GM12878 (cell line): ENCODE measurements around the gene MRM3. TPM values are rescaled to one million over a fixed set of nuclear protein-coding genes. Genes with fewer than 3 reads are reported as not detected.
"Not testable (repeated sequence)": the region's sequence is repeated elsewhere in the genome, so short reads cannot be mapped to it uniquely, and the experiment has no call there.

Experiments
- ATAC-seq: fragments of 200-7000 bp; cut with Tn5 transposase; 3 replicates; pipeline ENCODE4 v1.9.1; 2020; ENCODE audit warnings: mild to moderate bottlenecking, moderate library complexity
- BruUV-seq: library from RNA; stranded (reverse); fragments of 400-500 nt; replicated peaks from 2 replicates; lab custom pipeline; 2021; lab: Mats Ljungman, UMichigan
- CTCF ChIA-PET: fragments of 300-600 bp; sonication (Branson Sonifier 250); formaldehyde crosslinking; extraction: SDS; loops from one replicate; lab custom pipeline; 2021; ENCODE audit warnings: inconsistent platforms; lab: Yijun Ruan, JAX
- POLR2A ChIA-PET: fragments of 350-600 bp; formaldehyde crosslinking; extraction: SDS; loops from one replicate; lab custom pipeline; 2021; ENCODE audit warnings: inconsistent platforms; lab: Charles Lee
- RAD21 ChIA-PET: fragments of 300-600 bp; sonication (Branson Sonifier 250); formaldehyde crosslinking; loops from one replicate; lab custom pipeline; 2023; ENCODE audit warnings: antibody characterized with exemption; ENCODE audit not compliant: unreplicated experiment; lab: Charles Lee
- SMC1A ChIA-PET: fragments of 300-600 bp; sonication (Branson Sonifier 250); formaldehyde crosslinking; loops from one replicate; lab custom pipeline; 2023; ENCODE audit not compliant: unreplicated experiment, uncharacterized antibody; lab: Charles Lee
- DNase-seq: peaks from one replicate; pipeline ENCODE4 v3.0.0-alpha.2; 2011; ENCODE audit warnings: low read depth, low spot score
- FAIRE-seq: peaks from 3 replicates; lab custom pipeline; 2011; peaks lifted over from hg19 to GRCh38; lab: Jason Lieb, UNC
- H2AFZ ChIP-seq: 2 replicates; pipeline ENCODE4 v1.6.0; 2011; ENCODE audit warnings: low read depth, low read length, control low read depth; ENCODE audit not compliant: control insufficient read depth
- H3K27ac ChIP-seq: 2 replicates; pipeline ENCODE4 v1.5.1; 2011; ENCODE audit warnings: control low read depth; ENCODE audit not compliant: control insufficient read depth, insufficient read depth
- H3K27me3 ChIP-seq, 2 experiments: replicated peaks in 1 of 2; 2 replicates each; pipeline versions ENCODE4 v1.6.0 to v1.6.1; 2011; ENCODE audit warnings: low read length in 1 of 2; ENCODE audit not compliant: control insufficient read depth in 2 of 2, insufficient read depth in 2 of 2
- H3K36me3 ChIP-seq, 2 experiments: 2 replicates each; pipeline ENCODE4 v1.5.1; 2011; ENCODE audit warnings: low read length in 1 of 2; ENCODE audit not compliant: control insufficient read depth in 2 of 2, insufficient read depth in 2 of 2
- H3K4me1 ChIP-seq: 2 replicates; pipeline ENCODE4 v1.6.1; 2011; ENCODE audit warnings: mild to moderate bottlenecking, low read length, moderate library complexity, mixed read lengths; ENCODE audit not compliant: control insufficient read depth, insufficient read depth
- H3K4me2 ChIP-seq: 2 replicates; pipeline ENCODE4 v1.6.0; 2011; ENCODE audit warnings: control low read depth; ENCODE audit not compliant: control insufficient read depth, insufficient read depth
- H3K4me3 ChIP-seq: fragments of 200-600 bp; sonication (generic); 2 replicates; pipeline ENCODE4 v1.5.1; 2016
- H3K79me2 ChIP-seq: 2 replicates; pipeline ENCODE4 v1.6.0; 2011; ENCODE audit warnings: low read length; ENCODE audit not compliant: control insufficient read depth, insufficient read depth
- H3K9ac ChIP-seq: 2 replicates; pipeline ENCODE4 v1.8.0; 2011; ENCODE audit warnings: low read length, control low read depth, mixed read lengths; ENCODE audit not compliant: control insufficient read depth, insufficient read depth
- H3K9me3 ChIP-seq: replicated peaks from 3 replicates; pipeline ENCODE4 v1.5.1; 2011; ENCODE audit warnings: mild to moderate bottlenecking, low read length; ENCODE audit not compliant: control insufficient read depth, insufficient read depth
- H4K20me1 ChIP-seq: 2 replicates; pipeline ENCODE4 v1.6.0; 2011; ENCODE audit not compliant: control insufficient read depth, insufficient read depth
- WGBS: methylation state at CpG from one replicate; pipeline ENCODE4 v1.1.6; 2016; ENCODE audit warnings: low lambda C conversion rate; ENCODE audit not compliant: insufficient replicate concordance, insufficient coverage; ENCODE audit errors: missing lambda C conversion rate; 5-methylcytosine and 5-hydroxymethylcytosine counted together
- in situ Hi-C: fragments of 300-500 bp; cut with MboI; formaldehyde crosslinking; loops from 9 replicates; pipeline ENCODE4 v1.14.3; 2018; ENCODE audit warnings: mixed read lengths
- intact Hi-C: fragments of 100-400 bp; cut with micrococcal nuclease; formaldehyde crosslinking; loops from one replicate; pipeline ENCODE4 v1.14.2; 2022; ENCODE audit not compliant: unreplicated experiment
- polyA plus RNA-seq, 11 experiments: library from polyadenylated mRNA; depleted of rRNA in 4 of 11; unstranded in 6 of 11; stranded (reverse) in 5 of 11; fragments of >200 nt; fragmentation: Nextera tagmentation in 4 of 11; fragmentation: Illumina TruSeq in 1 of 11; extraction: Ambion mirVana in 4 of 11; extraction: Trizol in 1 of 11; gene quantifications; 1 replicate in 1 of 11; 2 replicates in 10 of 11; pipeline versions ENCODE4 v1.2.1 to v1.2.3, GENCODE V29; 2011 to 2016; ENCODE audit warnings: inconsistent platforms in 2 of 11, missing spikeins in 2 of 11, low read depth in 1 of 11
- total RNA-seq, 4 experiments: library from RNA; depleted of rRNA in 3 of 4; stranded (reverse); fragments of >200 nt in 3 of 4; fragmentation: Illumina TruSeq in 1 of 4; extraction: Trizol in 1 of 4; gene quantifications; 2 replicates each; pipeline versions ENCODE4 v1.2.1 to v1.2.3, GENCODE V29; 2013 to 2021

MRM3 gene
- total and polyA plus RNA-seq, 10 of the 15 experiments (the other 5 are each of a cell fraction or from before 2014, with no cell fraction given): 2.3 to 48.9 (median 26.6) TPM

DNA sequence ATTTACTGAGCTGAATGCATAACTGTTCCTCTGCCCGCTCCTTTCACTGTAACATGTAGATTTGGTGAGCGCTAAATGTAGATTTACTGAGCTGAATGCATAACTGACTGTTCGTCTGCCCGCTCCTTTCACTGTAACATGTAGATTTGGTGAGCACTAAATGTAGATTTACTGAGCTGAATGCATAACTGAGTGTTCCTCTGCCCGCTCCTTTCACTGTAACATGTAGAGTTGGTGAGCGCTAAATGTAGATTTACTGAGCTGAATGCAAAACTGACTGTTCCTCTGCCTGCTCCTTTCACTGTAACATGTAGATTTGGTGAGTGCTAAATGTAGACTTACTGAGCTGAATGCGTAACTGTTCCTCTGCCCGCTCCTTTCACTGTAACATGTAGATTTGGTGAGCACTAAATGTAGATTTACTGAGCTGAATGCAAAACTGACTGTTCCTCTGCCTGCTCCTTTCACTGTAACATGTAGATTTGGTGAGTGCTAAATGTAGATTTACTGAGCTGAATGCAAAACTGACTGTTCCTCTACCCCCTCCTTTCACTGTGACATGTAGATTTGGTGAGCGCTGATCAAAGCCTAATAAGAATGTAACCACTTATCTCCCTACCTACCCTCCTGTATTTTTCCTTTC is 26.7 kb upstream of the MRM3 start:
- RAD21 ChIA-PET: interaction anchor here (1.2 kb wide), 1 partner anchor 41 kb away, joined by 5 read pairs; the partner anchor contains the start of gene VPS53
- intact Hi-C loops, H3K9me3 ChIP-seq, ATAC-seq, H3K27me3 ChIP-seq, H2AFZ ChIP-seq, H3K4me1 ChIP-seq, in situ Hi-C loops, H3K27ac ChIP-seq, H4K20me1 ChIP-seq, H3K4me3 ChIP-seq, BruUV-seq, H3K9ac ChIP-seq, H3K4me2 ChIP-seq, DNase-seq, H3K36me3 ChIP-seq, FAIRE-seq: not testable (repeated sequence)
- CTCF ChIA-PET: interaction anchor here (0.9 to 1.8 kb wide), 5 partner anchors 27 to 343 kb away, joined by 3 to 4 read pairs (median 3); partner anchors contain the start of genes GLOD4 and MRM3
- 99% methylated on average over 9 of the region's 9 CpGs for WGBS
- POLR2A ChIA-PET: interaction anchor here (0.6 kb wide), 1 partner anchor 52 kb away, joined by 3 read pairs; no protein-coding TSS in a partner anchor
- peaks cover 16% of the 10 kb centered on the region for H3K79me2 ChIP-seq
- SMC1A ChIA-PET: interaction anchor here (0.7 to 0.9 kb wide), 2 partner anchors 24 to 62 kb away, joined by 3 to 4 read pairs; no protein-coding TSS in a partner anchor

DNA sequence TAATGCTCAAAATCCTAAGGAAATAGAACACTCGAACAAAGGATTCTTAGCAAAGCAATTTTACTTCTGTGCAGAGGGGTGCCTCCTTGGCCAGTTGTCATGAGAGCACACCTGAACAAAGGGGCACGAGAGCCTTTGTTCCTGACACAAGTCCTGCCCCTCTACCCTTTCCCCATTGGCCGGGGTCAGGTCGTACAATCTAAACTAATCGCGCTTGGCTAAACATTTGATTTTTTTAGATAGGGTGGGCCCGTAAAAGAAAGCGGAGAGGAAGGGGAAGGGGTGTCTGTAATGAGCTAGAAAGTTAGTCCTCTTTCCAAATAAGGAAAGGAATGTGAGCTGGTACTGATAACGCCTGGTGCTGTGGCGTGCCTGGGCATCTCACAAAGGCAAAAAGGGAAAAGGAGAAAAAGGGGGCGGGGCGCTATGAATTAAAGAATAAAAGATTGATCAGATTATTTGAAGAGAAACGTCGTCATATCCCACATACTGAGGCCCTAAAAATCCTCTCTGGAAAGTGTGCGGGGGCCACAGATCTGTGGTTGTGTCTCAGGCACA is 26.1 kb upstream of the MRM3 start:
- H3K36me3 ChIP-seq, FAIRE-seq, BruUV-seq, H3K9me3 ChIP-seq, DNase-seq, in situ Hi-C loops, H3K27ac ChIP-seq, H3K79me2 ChIP-seq, H4K20me1 ChIP-seq, H3K9ac ChIP-seq, H3K4me2 ChIP-seq, H3K4me1 ChIP-seq, ATAC-seq, H2AFZ ChIP-seq, SMC1A ChIA-PET, H3K27me3 ChIP-seq, RAD21 ChIA-PET, H3K4me3 ChIP-seq, intact Hi-C loops: not testable (repeated sequence)
- WGBS: 90% methylated on average over 15 of the region's 15 CpGs
- ChIA-PET CTCF (interaction anchor here (0.6 to 1.6 kb wide), 2 partner anchors 26 to 344 kb away, joined by 3 read pairs; partner anchors contain the start of genes GLOD4 and MRM3), POLR2A (interaction anchor here (0.6 kb wide), 1 partner anchor 233 kb away, joined by 4 read pairs; no protein-coding TSS in a partner anchor)
